Mesendoderm (in vitro differentiated cells): Measurements from ENCODE around the gene PPP2R3B.

ENCODE experiments used
- DNase-seq: peaks from one replicate; pipeline ENCODE4 v3.0.0; 2013
- H2AK5ac ChIP-seq: 2 replicates; pipeline ENCODE4 v1.6.1; 2013; ENCODE audit warnings: low read length, inconsistent platforms
- H2BK120ac ChIP-seq: 2 replicates; pipeline ENCODE4 v1.6.1; 2013; ENCODE audit warnings: low read depth, mild to moderate bottlenecking, low read length, moderate library complexity, mixed read lengths
- H2BK15ac ChIP-seq: replicated peaks from 2 replicates; pipeline ENCODE4 v1.6.1; 2013; ENCODE audit warnings: low read depth, mild to moderate bottlenecking, moderate library complexity
- H2BK5ac ChIP-seq: 2 replicates; pipeline ENCODE4 v1.6.1; 2013; ENCODE audit warnings: low read length, inconsistent platforms
- H3K18ac ChIP-seq: 2 replicates; pipeline ENCODE4 v1.6.1; 2013; ENCODE audit warnings: mild to moderate bottlenecking, low read length, mixed read lengths
- H3K23ac ChIP-seq: one replicate; pipeline ENCODE4 v1.6.1; 2013; ENCODE audit warnings: low read length
- H3K27ac ChIP-seq: 2 replicates; pipeline ENCODE4 v1.5.1; 2013; ENCODE audit warnings: low read depth, mild to moderate bottlenecking, inconsistent platforms, low read length, moderate library complexity
- H3K27me3 ChIP-seq: 2 replicates; pipeline ENCODE4 v1.6.1; 2013; ENCODE audit warnings: low read length, control low read depth, mild to moderate bottlenecking, inconsistent platforms; ENCODE audit not compliant: insufficient read depth, poor library complexity
- H3K36me3 ChIP-seq: 2 replicates; pipeline ENCODE4 v1.6.1; 2013; ENCODE audit warnings: low read length, inconsistent platforms; ENCODE audit not compliant: control insufficient read depth, insufficient read depth
- H3K4ac ChIP-seq: one replicate; pipeline ENCODE4 v1.6.1; 2013; ENCODE audit warnings: low read depth, mild to moderate bottlenecking, low read length, moderate library complexity
- H3K4me1 ChIP-seq: 2 replicates; pipeline ENCODE4 v1.6.1; 2013; ENCODE audit warnings: low read depth, low read length, inconsistent platforms; ENCODE audit not compliant: control insufficient read depth
- H3K4me2 ChIP-seq: 2 replicates; pipeline ENCODE4 v1.6.1; 2013; ENCODE audit warnings: low read length
- H3K4me3 ChIP-seq: 2 replicates; pipeline ENCODE4 v1.5.1; 2013; ENCODE audit warnings: mild to moderate bottlenecking, low read length
- H3K56ac ChIP-seq: one replicate; pipeline ENCODE4 v1.6.1; 2013; ENCODE audit warnings: low read length
- H3K79me1 ChIP-seq: 2 replicates; pipeline ENCODE4 v1.6.1; 2013; ENCODE audit warnings: low read length, inconsistent platforms
- H3K79me2 ChIP-seq: 2 replicates; pipeline ENCODE4 v1.6.1; 2013; ENCODE audit warnings: mild to moderate bottlenecking, low read length; ENCODE audit not compliant: control insufficient read depth, insufficient read depth
- H3K9ac ChIP-seq: 2 replicates; pipeline ENCODE4 v1.6.1; 2013; ENCODE audit warnings: low read length, inconsistent platforms
- H4K5ac ChIP-seq: one replicate; pipeline ENCODE4 v1.6.1; 2013; ENCODE audit warnings: low read length
- H4K8ac ChIP-seq: one replicate; pipeline ENCODE4 v1.6.1; 2013; ENCODE audit warnings: low read depth, mild to moderate bottlenecking, control low read depth, low read length, moderate library complexity
- WGBS: extraction: QIAGEN DNeasy Blood & Tissue Kit; methylation state at CpG from one replicate; pipeline ENCODE4 v1.1.7; 2013; ENCODE audit warnings: low lambda C conversion rate, missing lambda C conversion rate; ENCODE audit not compliant: insufficient coverage; ENCODE audit errors: extremely low coverage; 5-methylcytosine and 5-hydroxymethylcytosine counted together

The PPP2R3B gene

DNA sequence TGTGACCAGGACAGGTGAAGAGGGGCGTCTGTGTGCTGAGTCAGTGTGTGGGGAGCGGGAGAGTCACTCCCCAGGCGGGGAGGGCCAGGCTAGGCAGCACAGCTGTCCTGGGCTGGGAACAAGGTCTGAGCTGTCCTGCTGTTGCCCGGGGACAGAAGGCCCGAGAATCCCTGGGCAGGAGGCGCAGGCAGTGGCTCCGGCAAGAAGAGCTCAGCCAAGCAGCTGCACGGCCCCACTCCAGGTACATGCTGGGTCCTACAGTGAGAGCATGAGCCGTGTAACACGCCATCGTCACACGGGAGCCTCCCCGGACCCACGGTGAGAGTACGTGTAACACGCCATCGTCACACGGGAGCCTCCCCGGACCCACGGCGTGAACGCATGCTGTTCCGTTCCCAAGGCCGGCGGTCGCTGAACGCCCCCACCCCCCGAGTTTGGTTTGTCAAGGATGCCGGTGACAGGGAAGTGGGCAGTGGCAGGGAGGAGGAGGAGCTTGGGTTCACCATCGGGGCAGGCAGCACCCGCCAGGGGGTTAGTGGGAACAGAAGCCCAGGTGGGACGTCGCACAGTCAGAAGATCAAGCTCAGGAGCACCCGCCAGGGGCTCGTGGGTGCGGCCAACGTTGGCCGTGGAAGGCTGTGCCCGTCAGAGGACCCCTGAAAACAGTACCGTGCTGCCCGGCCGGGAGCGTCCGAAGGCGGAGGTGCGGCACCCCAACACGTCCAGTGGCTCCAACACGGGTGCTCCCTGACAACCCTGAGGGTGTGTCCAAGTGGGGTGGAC is 15.6 kb downstream of the PPP2R3B start:
- Histone ChIP-seq H3K9ac (no peak overlapping the region), H3K23ac (peak overlapping the region; percentile 66), H2BK15ac (no peak overlapping the region), H3K56ac (no peak overlapping the region), H3K4me2 (no peak overlapping the region), H3K4me1 (no peaks in the 10 kb centered on the region), H3K79me1 (peaks cover 2% of the 10 kb centered on the region), H4K8ac (no peak overlapping the region), H3K27ac (no peak overlapping the region), H3K4ac (no peak overlapping the region), H3K27me3 (peaks cover 7% of the 10 kb centered on the region), H3K4me3 (no peak overlapping the region), H3K79me2 (peaks cover 1% of the 10 kb centered on the region), H2BK5ac (no peak overlapping the region), H2AK5ac (no peak overlapping the region), H3K18ac (no peak overlapping the region), H4K5ac (no peak overlapping the region), H2BK120ac (no peak overlapping the region), H3K36me3 (no peaks in the 10 kb centered on the region)
- DNase-seq, result no peak
- WGBS, result no CpG with 5 or more reads among the region's 48 CpGs

DNA sequence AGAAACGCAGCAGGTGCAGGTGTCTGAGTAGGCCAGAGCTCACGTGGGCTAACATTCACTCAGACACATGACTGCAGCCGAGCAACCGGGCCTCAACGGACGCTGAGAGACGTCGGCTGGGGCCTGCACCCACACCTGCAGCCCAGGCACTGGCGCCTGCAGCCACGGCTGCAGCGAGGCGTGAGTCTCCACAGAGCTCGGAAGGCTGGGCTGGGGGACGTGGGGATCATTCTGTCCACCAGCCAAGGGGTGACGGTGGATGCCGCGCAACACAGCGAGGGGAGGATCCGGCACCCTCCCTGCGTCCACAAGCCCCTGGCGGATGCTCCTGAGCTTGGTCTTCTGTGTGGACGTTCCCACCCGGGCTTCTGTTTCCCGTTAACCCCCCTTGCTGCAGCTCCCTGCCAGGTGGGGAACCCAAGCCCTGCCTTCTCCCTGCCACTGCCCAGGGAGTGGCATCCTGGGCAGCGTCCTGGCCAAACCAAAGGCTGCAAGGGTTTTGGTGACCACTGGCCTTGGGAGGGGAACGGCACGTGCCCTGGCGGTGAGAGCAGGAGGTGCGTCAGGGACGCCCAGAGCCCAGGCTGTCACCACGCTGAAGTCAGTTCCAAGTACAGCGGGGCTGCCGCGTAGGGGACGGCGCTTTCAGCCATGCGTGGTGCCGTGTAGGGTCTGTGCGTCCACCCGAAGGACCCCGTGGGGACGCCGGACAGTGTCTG is 16.3 kb downstream of the PPP2R3B start:
- Histone ChIP-seq H2BK15ac (no peak overlapping the region), H3K56ac (no peak overlapping the region), H3K4ac (no peak overlapping the region), H3K27me3 (peaks cover 7% of the 10 kb centered on the region), H3K79me1 (peaks cover 2% of the 10 kb centered on the region), H3K4me3 (no peak overlapping the region), H3K23ac (no peak overlapping the region), H2AK5ac (no peak overlapping the region), H3K36me3 (no peaks in the 10 kb centered on the region), H3K9ac (no peak overlapping the region), H3K4me1 (no peaks in the 10 kb centered on the region), H4K8ac (no peak overlapping the region), H3K18ac (no peak overlapping the region), H2BK5ac (no peak overlapping the region), H2BK120ac (no peak overlapping the region), H3K27ac (no peak overlapping the region), H3K79me2 (peaks cover 1% of the 10 kb centered on the region), H4K5ac (no peak overlapping the region), H3K4me2 (no peak overlapping the region)
- no CpG with 5 or more reads among the region's 43 CpGs for WGBS
- no peak for DNase-seq

DNA sequence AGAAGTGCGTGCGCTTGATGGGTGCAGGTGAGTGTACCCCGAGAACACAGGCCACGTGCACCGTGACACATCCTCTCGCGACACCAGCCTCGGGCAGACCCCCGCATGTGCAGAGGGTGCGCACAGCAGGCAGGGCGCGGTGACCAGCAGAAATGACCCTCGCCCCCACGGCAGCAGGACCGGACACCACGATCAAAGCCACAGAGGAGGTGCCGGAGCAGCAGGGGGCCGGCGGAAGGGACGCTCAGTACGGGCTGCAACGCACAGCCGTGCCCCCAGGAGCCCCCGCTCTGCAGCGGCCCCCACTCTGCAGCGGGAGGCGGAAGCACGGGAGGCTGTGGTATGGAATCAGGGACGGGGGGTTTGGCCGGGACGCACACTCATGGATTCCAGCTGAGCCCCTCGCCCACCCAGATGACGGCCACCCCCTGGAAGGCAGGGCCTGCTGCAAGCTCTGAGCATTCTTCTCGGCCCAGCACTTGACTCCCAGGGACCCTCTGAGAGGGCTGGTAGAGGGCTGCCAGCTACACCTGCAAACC is 17.1 kb downstream of the PPP2R3B start:
- Histone ChIP-seq H3K79me1 (peaks cover 2% of the 10 kb centered on the region), H3K18ac (no peak overlapping the region), H3K4ac (no peak overlapping the region), H3K27ac (no peak overlapping the region), H3K36me3 (no peaks in the 10 kb centered on the region), H2BK5ac (no peak overlapping the region), H2BK15ac (no peak overlapping the region), H4K8ac (no peak overlapping the region), H3K9ac (no peak overlapping the region), H4K5ac (no peak overlapping the region), H3K56ac (no peak overlapping the region), H3K27me3 (peaks cover 7% of the 10 kb centered on the region), H3K23ac (no peak overlapping the region), H2AK5ac (no peak overlapping the region), H3K4me3 (no peak overlapping the region), H2BK120ac (no peak overlapping the region), H3K4me1 (no peaks in the 10 kb centered on the region), H3K4me2 (no peak overlapping the region), H3K79me2 (peaks cover 1% of the 10 kb centered on the region)
- no CpG with 5 or more reads among the region's 34 CpGs for WGBS
- DNase-seq, result no peak

DNA sequence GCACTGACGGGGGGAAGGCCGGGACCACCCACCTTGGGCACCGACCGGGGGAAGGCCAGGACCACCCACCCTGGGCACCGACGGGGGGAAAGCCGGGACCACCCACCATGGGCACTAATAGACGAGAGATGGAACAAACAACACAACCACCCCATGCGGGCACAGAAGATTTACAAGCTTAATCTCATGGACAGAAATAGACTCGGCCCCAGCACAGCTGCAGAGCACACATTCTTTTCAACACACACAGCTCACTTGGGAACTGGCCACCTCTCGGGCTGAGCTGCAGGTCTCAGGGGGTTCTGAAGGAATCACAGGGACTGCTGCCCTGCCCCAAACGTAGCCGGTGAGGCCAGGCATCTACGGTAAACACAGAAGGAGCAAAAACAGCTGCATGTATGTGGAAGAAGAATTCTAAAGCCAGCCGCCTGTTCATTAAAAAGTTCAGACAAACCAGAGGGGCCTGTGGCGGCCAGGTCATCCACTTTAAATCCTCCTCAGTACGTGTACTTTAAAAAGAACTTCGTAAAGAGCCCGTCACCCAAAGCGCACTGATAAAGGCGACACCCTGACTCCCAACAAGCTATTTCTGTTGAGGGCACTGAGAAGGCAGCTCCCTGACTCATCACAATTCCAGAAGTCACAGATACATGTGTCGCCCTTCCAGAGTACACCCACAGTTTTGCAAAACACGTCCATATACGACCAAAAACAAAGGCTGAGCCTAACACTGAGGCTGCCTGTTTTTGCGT is 17.7 kb downstream of the PPP2R3B start:
- WGBS, result no CpG with 5 or more reads among the region's 25 CpGs
- H4K8ac ChIP-seq, result no peak overlapping the region
- H3K79me2 ChIP-seq, result peaks cover 1% of the 10 kb centered on the region
- H3K4me1 ChIP-seq, result no peaks in the 10 kb centered on the region
- H2AK5ac ChIP-seq, result no peak overlapping the region
- H3K27me3 ChIP-seq, result peaks cover 4% of the 10 kb centered on the region
- no peak overlapping the region for H3K27ac ChIP-seq
- no peak overlapping the region for H2BK120ac ChIP-seq
- H3K9ac ChIP-seq, result no peak overlapping the region
- H3K79me1 ChIP-seq, result peaks cover 2% of the 10 kb centered on the region
- no peak overlapping the region for H3K4ac ChIP-seq
- no peak overlapping the region for H3K56ac ChIP-seq
- H3K4me2 ChIP-seq, result no peak overlapping the region
- DNase-seq, result no peak
- H2BK15ac ChIP-seq, result no peak overlapping the region
- no peak overlapping the region for H2BK5ac ChIP-seq
- H3K4me3 ChIP-seq, result no peak overlapping the region
- no peak overlapping the region for H3K18ac ChIP-seq
- H4K5ac ChIP-seq, result no peak overlapping the region
- H3K36me3 ChIP-seq, result no peaks in the 10 kb centered on the region
- H3K23ac ChIP-seq, result no peak overlapping the region

DNA sequence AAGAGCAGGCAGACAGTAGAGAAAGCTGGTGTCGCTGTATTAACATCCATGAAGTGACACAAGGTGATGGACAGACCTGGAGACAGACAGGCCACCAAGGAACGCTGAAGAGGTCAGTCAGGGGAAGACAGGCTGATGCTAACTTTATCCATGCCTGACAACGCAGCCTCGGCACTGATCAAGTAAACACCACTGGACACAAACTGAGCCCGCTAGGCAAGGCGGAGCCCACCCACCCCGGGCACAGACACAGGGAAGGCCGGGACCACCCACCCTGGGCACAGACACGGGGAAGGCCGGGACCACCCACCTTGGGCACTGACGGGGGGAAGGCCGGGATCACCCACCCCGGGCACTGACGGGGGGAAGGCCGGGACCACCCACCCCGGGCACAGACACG is 18.8 kb downstream of the PPP2R3B start:
- Histone ChIP-seq H3K27me3 (peaks cover under 1% of the 10 kb centered on the region), H3K18ac (no peak overlapping the region), H3K36me3 (no peaks in the 10 kb centered on the region), H2BK120ac (no peak overlapping the region), H2BK5ac (no peak overlapping the region), H2BK15ac (no peak overlapping the region), H3K4me1 (no peaks in the 10 kb centered on the region), H3K4me2 (no peak overlapping the region), H4K5ac (no peak overlapping the region), H4K8ac (no peak overlapping the region), H3K4me3 (no peak overlapping the region), H3K56ac (no peak overlapping the region), H3K9ac (no peak overlapping the region), H3K27ac (no peak overlapping the region), H3K4ac (no peak overlapping the region), H2AK5ac (no peak overlapping the region), H3K23ac (no peak overlapping the region), H3K79me1 (peaks cover 4% of the 10 kb centered on the region), H3K79me2 (peaks cover 6% of the 10 kb centered on the region)
- no peak for DNase-seq
- no CpG with 5 or more reads among the region's 17 CpGs for WGBS
